ENCODE measurements around the gene AP1G2.
A peak's percentile ranks its signal among the peaks of the same experiment; 100 is the strongest.

The AP1G2 gene

GRCh38 chr14:23557521-23557920 lies 10.1 kb downstream of the AP1G2 start:
- no peak for DNase-seq (ENCODE audit: low spot score)

- DNase-seq (ENCODE audit: low spot score), result no peak
Observed at GRCh38 chr14:23556700-23557440, 10.7 kb downstream of the AP1G2 start.

- peak; percentile 88 for DNase-seq (ENCODE audit: low spot score)
Observed at GRCh38 chr14:23555882-23556699, 11.5 kb downstream of the AP1G2 start, which contains the start of gene THTPA. TSS of gene THTPA (plus strand) at chr14:23556271. CDS start at chr14:23556758, 487 bp downstream.

- no peak for DNase-seq (ENCODE audit: low spot score)
Observed at GRCh38 chr14:23555533-23555881, 12.1 kb downstream of the AP1G2 start.

GRCh38 chr14:23551266-23552028 lies 16.1 kb downstream of the AP1G2 start, which contains the start of gene ZFHX2:
TSS of gene ZFHX2 (minus strand) at chr14:23551765. CDS start at chr14:23535325, 16,440 bp downstream.
- peak; percentile 88 for DNase-seq (ENCODE audit: low spot score)

- peak; percentile 33 for DNase-seq (ENCODE audit: low spot score)
Observed at GRCh38 chr14:23550812-23551265, 16.8 kb downstream of the AP1G2 start.

GRCh38 chr14:23550131-23550811 lies 17.3 kb downstream of the AP1G2 start:
- no peak for DNase-seq (ENCODE audit: low spot score)

- no peak for DNase-seq (ENCODE audit: low spot score)
Observed at GRCh38 chr14:23548351-23549318, 19.0 kb downstream of the AP1G2 start.

GRCh38 chr14:23547924-23548323 lies 19.7 kb downstream of the AP1G2 start:
- DNase-seq (ENCODE audit: low spot score), result no peak

GRCh38 chr14:23546450-23547035 lies 21.0 kb downstream of the AP1G2 start:
- no peak for DNase-seq (ENCODE audit: low spot score)

- DNase-seq (ENCODE audit: low spot score), result no peak
Observed at GRCh38 chr14:23545740-23546365, 21.7 kb downstream of the AP1G2 start.

- DNase-seq (ENCODE audit: low spot score), result peak; percentile 37
Observed at GRCh38 chr14:23544511-23545447, 22.8 kb downstream of the AP1G2 start.

GRCh38 chr14:23543403-23543802 lies 24.2 kb downstream of the AP1G2 start:
- DNase-seq (ENCODE audit: low spot score), result no peak

GRCh38 chr14:23542261-23542660 lies 25.3 kb downstream of the AP1G2 start:
- no peak for DNase-seq (ENCODE audit: low spot score)

GRCh38 chr14:23540141-23540469 lies 27.5 kb downstream of the AP1G2 start:
- DNase-seq (ENCODE audit: low spot score), result no peak

- peak; percentile 78 for DNase-seq (ENCODE audit: low spot score)
Observed at GRCh38 chr14:23539248-23540140, 28.1 kb downstream of the AP1G2 start.

- no peak for DNase-seq (ENCODE audit: low spot score)
Observed at GRCh38 chr14:23538785-23539184, 28.8 kb downstream of the AP1G2 start.
